Neural progenitor cell (in vitro differentiated cells): ENCODE data around the gene EVA1A. TPM values are rescaled to one million over a fixed set of nuclear protein-coding genes. Genes with fewer than 3 reads are reported as not detected.

Experiments used
- DNase-seq: peaks from one replicate; pipeline ENCODE4 v3.0.0-alpha.2; 2016; ENCODE audit warnings: low spot score
- H2AFZ ChIP-seq: fragments of 200-600 bp; sonication (generic); replicated peaks from 2 replicates; pipeline ENCODE4 v1.6.1; 2016; ENCODE audit warnings: antibody characterized with exemption
- H3F3A ChIP-seq: fragments of 200-600 bp; sonication (generic); 2 replicates; pipeline ENCODE4 v1.6.1; 2016; ENCODE audit warnings: antibody characterized with exemption, low read depth
- H3K27ac ChIP-seq: fragments of 200-600 bp; sonication (generic); 2 replicates; pipeline ENCODE4 v1.5.1; 2016; ENCODE audit warnings: mild to moderate bottlenecking
- H3K27me3 ChIP-seq: fragments of 200-600 bp; sonication (generic); 2 replicates; pipeline ENCODE4 v1.6.1; 2016; ENCODE audit warnings: mild to moderate bottlenecking, moderate library complexity
- H3K36me3 ChIP-seq: fragments of 200-600 bp; sonication (generic); 2 replicates; pipeline ENCODE4 v1.5.1; 2016
- H3K4me1 ChIP-seq: fragments of 200-600 bp; sonication (generic); 2 replicates; pipeline ENCODE4 v1.6.1; 2016; ENCODE audit warnings: mixed run types
- H3K4me2 ChIP-seq: fragments of 200-600 bp; sonication (generic); 2 replicates; pipeline ENCODE4 v1.6.1; 2016
- H3K4me3 ChIP-seq: fragments of 200-600 bp; sonication (generic); 2 replicates; pipeline ENCODE4 v1.5.1; 2016
- H3K79me2 ChIP-seq: fragments of 200-600 bp; sonication (generic); 2 replicates; pipeline ENCODE4 v1.6.1; 2016; ENCODE audit warnings: low read depth
- H3K9ac ChIP-seq: fragments of 200-600 bp; sonication (generic); 2 replicates; pipeline ENCODE4 v1.6.1; 2016
- H3K9me3 ChIP-seq: fragments of 200-600 bp; sonication (generic); 2 replicates; pipeline ENCODE4 v1.5.1; 2016; ENCODE audit warnings: low read depth
- H4K20me1 ChIP-seq: fragments of 200-600 bp; sonication (generic); 2 replicates; pipeline ENCODE4 v1.6.1; 2016; ENCODE audit warnings: low read depth
- H3K27ac Mint-ChIP-seq: 3 replicates; pipeline ENCODE4 v1.8.0; 2021; ENCODE audit warnings: mixed read lengths
- H3K27me3 Mint-ChIP-seq: 2 replicates; pipeline ENCODE4 v1.8.0; 2022; ENCODE audit warnings: low read depth, mild to moderate bottlenecking, inconsistent platforms, moderate library complexity, mixed read lengths; ENCODE audit not compliant: insufficient read depth
- H3K36me3 Mint-ChIP-seq: 3 replicates; pipeline ENCODE4 v1.8.0; 2021; ENCODE audit warnings: mixed read lengths
- H3K4me1 Mint-ChIP-seq: 3 replicates; pipeline ENCODE4 v1.8.0; 2021; ENCODE audit warnings: mixed read lengths
- H3K4me3 Mint-ChIP-seq: 3 replicates; pipeline ENCODE4 v1.8.0; 2021; ENCODE audit warnings: mild to moderate bottlenecking, moderate library complexity, mixed read lengths
- H3K9me3 Mint-ChIP-seq: 3 replicates; pipeline ENCODE4 v1.8.0; 2020; ENCODE audit warnings: mixed read lengths
- CTCF ChIP-seq: fragments of 200-600 bp; sonication (generic); IDR thresholded peaks from 2 replicates; pipeline ENCODE4 v1.5.1; 2017; ENCODE audit warnings: antibody characterized with exemption, mild to moderate bottlenecking
- EZH2 ChIP-seq: fragments of 200-600 bp; sonication (generic); IDR thresholded peaks from 2 replicates; pipeline ENCODE4 v1.6.1; 2017; ENCODE audit warnings: antibody characterized with exemption, mild to moderate bottlenecking, moderate library complexity
- EZH2phosphoT487 ChIP-seq: fragments of 200-600 bp; sonication (generic); IDR thresholded peaks from 2 replicates; pipeline ENCODE4 v1.6.1; 2017; ENCODE audit warnings: antibody characterized with exemption
- total RNA-seq: library from RNA; depleted of rRNA; stranded (reverse); fragments of >200 nt; gene quantifications from 2 replicates; pipeline ENCODE4 v1.2.3, GENCODE V29; 2015; ENCODE audit warnings: low replicate concordance

Gene EVA1A
- total RNA-seq, 1 donor from 2014 or later = 2.8 TPM

- no peak overlapping the region for H3K9ac ChIP-seq
- H3K4me1 ChIP-seq = peaks cover 12% of the 10 kb centered on the region
- Mint-ChIP-seq H3K4me1 (peaks cover 55% of the 10 kb centered on the region), H3K4me3 (no peak overlapping the region), H3K27ac (peak overlapping the region; percentile 72), H3K9me3 (peaks cover 12% of the 10 kb centered on the region), H3K27me3 (peaks cover 15% of the 10 kb centered on the region), H3K36me3 (peaks cover 2% of the 10 kb centered on the region)
- TF ChIP-seq CTCF (no peak), EZH2 (no peak), EZH2phosphoT487 (no peak)
- H3K36me3 ChIP-seq = no peaks in the 10 kb centered on the region
- no peak overlapping the region for H3K4me3 ChIP-seq
- H2AFZ ChIP-seq = no peak overlapping the region
- H3K27ac ChIP-seq = no peak overlapping the region
- no peaks in the 10 kb centered on the region for H4K20me1 ChIP-seq
- H3K79me2 ChIP-seq = no peaks in the 10 kb centered on the region
- no peaks in the 10 kb centered on the region for H3K9me3 ChIP-seq
- no peak for DNase-seq
- H3K4me2 ChIP-seq = no peak overlapping the region
- H3F3A ChIP-seq = peaks cover 8% of the 10 kb centered on the region
- H3K27me3 ChIP-seq = peaks cover 5% of the 10 kb centered on the region
Measured at GRCh38 chr2:75606761-75607399, 46.1 kb upstream of the EVA1A start.

GRCh38 chr2:75605770-75606529 is 45.2 kb upstream of the EVA1A start:
- H3K4me1 Mint-ChIP-seq = peaks cover 55% of the 10 kb centered on the region
- H4K20me1 ChIP-seq = no peaks in the 10 kb centered on the region
- H3K9ac ChIP-seq = no peak overlapping the region
- H3F3A ChIP-seq = peaks cover 8% of the 10 kb centered on the region
- H3K9me3 Mint-ChIP-seq = peaks cover 8% of the 10 kb centered on the region
- H3K4me3 ChIP-seq = no peak overlapping the region
- H3K27me3 Mint-ChIP-seq = peaks cover 14% of the 10 kb centered on the region
- no peak overlapping the region for H3K27ac ChIP-seq
- DNase-seq = peak; percentile 47
- H3K79me2 ChIP-seq = no peaks in the 10 kb centered on the region
- peak overlapping the region; percentile 67 for H3K27ac Mint-ChIP-seq
- peaks cover 12% of the 10 kb centered on the region for H3K4me1 ChIP-seq
- no peaks in the 10 kb centered on the region for H3K36me3 ChIP-seq
- no peak overlapping the region for H3K4me3 Mint-ChIP-seq
- no peaks in the 10 kb centered on the region for H3K9me3 ChIP-seq
- no peaks in the 10 kb centered on the region for H3K36me3 Mint-ChIP-seq
- TF ChIP-seq CTCF = no peak
- no peak for TF ChIP-seq EZH2
- no peak for TF ChIP-seq EZH2phosphoT487
- no peak overlapping the region for H3K4me2 ChIP-seq
- H2AFZ ChIP-seq = no peak overlapping the region
- H3K27me3 ChIP-seq = peaks cover 5% of the 10 kb centered on the region

GRCh38 chr2:75604484-75604883 is 43.7 kb upstream of the EVA1A start:
- Mint-ChIP-seq H3K9me3 (peaks cover 6% of the 10 kb centered on the region), H3K27ac (no peak overlapping the region)

More at GRCh38 chr2:75604484-75604883, 43.7 kb upstream of the EVA1A start:
- Histone ChIP-seq H3K9me3 (no peaks in the 10 kb centered on the region), H3K36me3 (no peaks in the 10 kb centered on the region), H3K4me1 (peaks cover 12% of the 10 kb centered on the region), H3F3A (peaks cover 8% of the 10 kb centered on the region), H4K20me1 (no peaks in the 10 kb centered on the region), H3K9ac (no peak overlapping the region), H3K79me2 (no peaks in the 10 kb centered on the region), H3K27me3 (peaks cover under 1% of the 10 kb centered on the region), H2AFZ (no peak overlapping the region), H3K27ac (no peak overlapping the region), H3K4me2 (no peak overlapping the region), H3K4me3 (no peak overlapping the region)
- H3K4me3 Mint-ChIP-seq = no peak overlapping the region
- TF ChIP-seq CTCF (no peak), EZH2 (no peak), EZH2phosphoT487 (no peak)
- no peak for DNase-seq
- peaks cover 2% of the 10 kb centered on the region for H3K36me3 Mint-ChIP-seq
- H3K4me1 Mint-ChIP-seq = peaks cover 54% of the 10 kb centered on the region
- H3K27me3 Mint-ChIP-seq = peaks cover 16% of the 10 kb centered on the region
